ENCODE data around the gene MMD2. TPM values are rescaled to one million over a fixed set of nuclear protein-coding genes. Genes with fewer than 3 reads are reported as not detected.

The MMD2 gene
- total RNA-seq, 4 donors from 2014 or later: not detected

- Histone ChIP-seq H3K27me3 (peaks cover 0 to 52% (median 2%) of the 10 kb centered on the region in 4 donors), H3K36me3 (no peaks in the 10 kb centered on the region), H3K9me3 (no peaks in the 10 kb centered on the region), H3K4me1 (no peaks in the 10 kb centered on the region), H3K4me3 (no peak overlapping the region), H3K27ac (no peak overlapping the region)
- no peak for DNase-seq
- 50 to 57% methylated on average over 11 of the region's 11 CpGs for WGBS, 2 donors
- TF ChIP-seq CTCF (IDR thresholded peaks at IDR 0.05): no peak
- TF ChIP-seq POLR2A (IDR thresholded peaks at IDR 0.05): no peak
- intact Hi-C loops (cut with DNase I): no loop called here
Measured at GRCh38 chr7:4964506-4964905, 5.5 kb upstream of the MMD2 start.

DNA sequence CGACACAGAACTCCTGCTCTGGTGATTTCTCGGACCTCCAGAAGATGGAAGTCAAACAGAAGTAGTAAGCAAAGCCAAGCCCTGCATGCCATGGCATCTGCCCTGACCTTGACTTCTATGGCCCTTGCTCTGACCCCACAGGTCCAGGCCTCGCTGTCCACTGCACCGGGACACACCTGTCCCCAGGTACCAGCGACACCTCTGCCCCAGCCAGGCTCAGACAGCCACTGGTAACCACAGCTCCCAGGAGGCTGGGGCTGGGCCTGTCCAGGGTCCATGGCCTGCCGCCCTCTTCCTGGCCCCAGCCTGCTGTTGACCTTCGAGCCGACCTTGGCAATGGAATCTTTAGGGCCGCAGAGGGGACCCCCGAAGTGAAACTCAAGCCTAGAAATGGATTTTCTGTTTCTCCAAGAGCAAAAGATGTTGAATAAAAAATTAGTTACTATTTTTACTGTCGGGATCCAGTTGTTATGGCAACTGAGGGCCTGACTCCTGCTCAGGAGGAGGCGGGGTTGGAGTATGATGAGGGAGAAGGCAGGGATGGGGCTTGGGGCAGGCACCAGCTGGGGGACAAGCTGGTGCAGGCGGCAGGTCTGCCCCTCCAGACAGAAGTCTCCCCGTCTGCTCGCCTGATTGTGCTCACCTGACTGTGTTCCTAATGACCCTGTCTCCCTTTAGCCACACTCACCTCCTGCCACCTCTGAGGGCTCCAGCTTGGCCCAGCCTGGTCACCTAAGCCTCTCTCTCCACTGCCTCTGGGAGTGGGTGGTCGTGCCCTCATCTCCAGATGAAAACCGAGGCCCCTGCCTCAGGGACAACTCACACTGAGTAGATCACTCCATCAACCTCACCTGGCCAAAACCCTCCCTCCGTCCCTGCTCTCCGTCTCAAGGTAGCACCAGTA is 4.1 kb upstream of the MMD2 start:
- Histone ChIP-seq H3K27ac (no peak overlapping the region), H3K4me1 (peaks cover 3 to 13% (median 9%) of the 10 kb centered on the region in 3 donors), H3K9me3 (no peaks in the 10 kb centered on the region), H3K36me3 (no peaks in the 10 kb centered on the region), H3K4me3 (no peak overlapping the region), H3K27me3 (peaks cover under 1 to 66% (median 9%) of the 10 kb centered on the region in 4 donors)
- TF ChIP-seq CTCF (IDR thresholded peaks at IDR 0.05): no peak
- DNase-seq: no peak
- WGBS, 2 donors: 52 to 68% methylated on average over 10 to 11 of the region's 19 CpGs
- intact Hi-C loops (cut with DNase I): no loop called here

DNA sequence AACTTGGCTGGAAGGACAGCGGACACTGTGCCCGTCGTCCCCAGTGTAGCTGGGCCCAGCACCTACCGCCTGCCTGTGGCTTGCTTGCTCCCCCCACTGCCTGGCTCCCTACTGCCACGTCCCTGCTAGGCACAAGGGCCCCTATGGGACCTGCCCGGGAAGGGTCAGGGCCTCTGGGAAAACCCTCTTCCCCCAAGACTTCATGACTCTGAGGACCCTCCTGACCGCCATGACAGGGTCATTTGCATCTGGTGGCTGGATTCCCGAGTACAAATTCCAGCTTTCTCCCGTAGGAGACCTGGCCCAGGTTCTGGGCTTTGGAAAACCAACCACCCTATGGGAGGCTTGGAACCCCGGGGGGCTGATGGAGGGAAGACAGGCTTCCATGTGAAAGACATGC is 1.4 kb upstream of the MMD2 start:
- Histone ChIP-seq H3K27me3 (peaks cover 4 to 91% (median 9%) of the 10 kb centered on the region in 4 donors), H3K4me1 (peaks cover 3 to 13% (median 9%) of the 10 kb centered on the region in 3 donors), H3K27ac (no peak overlapping the region), H3K36me3 (no peaks in the 10 kb centered on the region), H3K9me3 (no peaks in the 10 kb centered on the region), H3K4me3 (no peak overlapping the region)
- TF ChIP-seq CTCF (IDR thresholded peaks at IDR 0.05): no peak
- TF ChIP-seq POLR2A (IDR thresholded peaks at IDR 0.05): no peak
- intact Hi-C loops (cut with DNase I): no loop called here
- no peak for DNase-seq
- 48% methylated on average over 5 of the region's 10 CpGs; no CpG with 5 or more reads in 1 of the 2 donors for WGBS, 2 donors

- Histone ChIP-seq H3K27me3 (peaks cover 4 to 93% (median 9%) of the 10 kb centered on the region in 4 donors), H3K4me3 (no peak overlapping the region), H3K4me1 (peaks cover 3 to 13% (median 9%) of the 10 kb centered on the region in 3 donors), H3K27ac (no peak overlapping the region), H3K36me3 (no peaks in the 10 kb centered on the region), H3K9me3 (no peaks in the 10 kb centered on the region)
- TF ChIP-seq POLR2A (IDR thresholded peaks at IDR 0.05) (no peak), CTCF (IDR thresholded peaks at IDR 0.05) (no peak)
- DNase-seq: no peak
- intact Hi-C loops (cut with DNase I): no loop called here
- 20% methylated on average over 1 of the region's 4 CpGs; no CpG with 5 or more reads in 1 of the 2 donors for WGBS, 2 donors
Measured at GRCh38 chr7:4959893-4960292, 906 bp upstream of the MMD2 start.

- no peak for DNase-seq
- no peak for TF ChIP-seq POLR2A (IDR thresholded peaks at IDR 0.05)
- TF ChIP-seq CTCF (IDR thresholded peaks at IDR 0.05): no peak
- Histone ChIP-seq H3K4me3 (peak overlapping the region; percentile 2 to 64 (median 25)), H3K9me3 (no peaks in the 10 kb centered on the region), H3K4me1 (peaks cover 3 to 13% (median 9%) of the 10 kb centered on the region in 3 donors), H3K27me3 (peaks cover 4 to 93% (median 9%) of the 10 kb centered on the region in 4 donors), H3K36me3 (no peaks in the 10 kb centered on the region), H3K27ac (no peak overlapping the region)
- no CpG with 5 or more reads among the region's 21 CpGs for WGBS, 2 donors
- intact Hi-C loops (cut with DNase I): no loop called here
Measured at GRCh38 chr7:4959306-4959705, 319 bp upstream of the MMD2 start.
